ENCODE results near the gene MARS1.

Gene MARS1

DNA sequence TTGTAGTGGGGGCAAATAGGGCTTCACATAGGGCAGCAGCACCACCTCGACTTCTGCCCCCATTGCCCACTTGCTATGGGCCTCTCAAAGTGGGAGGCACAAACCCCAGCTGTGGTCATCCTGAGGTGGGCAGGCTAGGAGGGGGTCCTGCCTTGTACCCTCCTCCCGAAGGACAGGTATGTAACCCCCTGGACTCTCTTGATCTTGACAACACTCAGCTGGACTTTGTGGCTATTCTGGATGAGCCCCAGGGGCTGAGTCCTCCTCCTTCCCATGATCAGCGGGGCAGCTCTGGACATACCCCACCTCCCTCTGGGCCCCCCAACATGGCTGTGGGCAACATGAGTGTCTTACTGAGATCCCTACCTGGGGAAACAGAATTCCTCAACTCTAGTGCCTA, 16.2 kb upstream of the MARS1 start:
- no peak for FAIRE-seq
- no peak for DNase-seq (ENCODE audit: low spot score)

DNA sequence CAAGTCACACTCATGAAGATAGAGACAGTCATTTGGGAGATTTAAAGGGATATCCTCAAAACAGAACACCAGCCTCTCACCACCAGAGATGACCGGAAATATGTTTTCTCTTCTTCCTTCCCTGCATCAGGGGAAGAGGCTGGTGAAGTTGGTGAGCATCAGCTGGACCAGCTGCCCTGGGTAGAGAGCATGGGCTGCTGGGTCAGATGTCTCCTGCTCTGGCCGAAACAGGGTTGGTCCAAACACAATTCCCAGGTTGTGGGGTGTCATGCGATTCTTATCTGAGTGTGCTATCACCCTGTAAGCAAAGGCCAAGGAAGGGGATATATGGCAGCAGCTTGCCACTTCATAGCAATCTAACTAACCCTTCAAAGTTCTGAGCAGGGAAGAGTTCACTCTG, 15.5 kb upstream of the MARS1 start:
- DNase-seq (ENCODE audit: low spot score) (no peak), FAIRE-seq (no peak)

DNA sequence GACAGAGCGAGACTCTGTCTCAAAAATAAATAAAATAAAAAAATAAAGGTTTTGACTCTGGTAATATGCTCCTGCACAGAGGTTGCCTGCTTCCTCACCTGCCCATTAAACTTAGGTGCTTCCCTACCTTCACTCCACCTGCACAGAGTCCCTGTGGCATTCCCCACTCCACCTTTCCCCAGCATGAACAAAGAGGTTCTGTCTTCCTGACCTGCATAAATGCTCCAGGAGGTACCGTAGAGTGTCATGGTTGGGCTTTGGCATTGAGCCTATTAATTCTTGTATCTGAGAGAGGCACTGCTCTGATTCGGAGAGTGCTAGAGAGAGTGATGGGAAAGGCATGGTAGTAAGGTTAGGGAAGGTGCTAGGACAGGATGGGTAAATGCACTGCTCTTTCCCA, 14.5 kb upstream of the MARS1 start:
- no peak for FAIRE-seq
- no peak for DNase-seq (ENCODE audit: low spot score)

DNA sequence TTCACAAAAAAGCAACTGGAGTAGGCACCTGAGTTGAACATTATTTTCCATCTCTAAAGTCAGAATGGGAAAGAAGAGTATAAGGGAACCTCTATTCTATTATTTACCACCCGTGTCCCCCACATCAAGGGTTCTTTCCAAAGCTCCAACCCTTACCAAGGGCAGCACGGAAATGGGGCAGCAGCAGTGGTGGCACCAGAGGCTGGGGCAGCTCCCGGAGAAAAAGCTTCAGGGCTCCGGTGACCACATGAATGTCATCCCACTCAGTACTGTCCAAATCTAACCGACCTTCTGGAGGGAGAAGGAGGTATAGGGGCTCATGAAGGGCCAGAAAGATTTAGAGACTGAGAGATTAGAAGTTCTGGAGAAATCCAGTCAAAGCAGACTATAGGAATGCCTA, 14.0 kb upstream of the MARS1 start:
- FAIRE-seq (no peak), DNase-seq (ENCODE audit: low spot score) (no peak)

DNA sequence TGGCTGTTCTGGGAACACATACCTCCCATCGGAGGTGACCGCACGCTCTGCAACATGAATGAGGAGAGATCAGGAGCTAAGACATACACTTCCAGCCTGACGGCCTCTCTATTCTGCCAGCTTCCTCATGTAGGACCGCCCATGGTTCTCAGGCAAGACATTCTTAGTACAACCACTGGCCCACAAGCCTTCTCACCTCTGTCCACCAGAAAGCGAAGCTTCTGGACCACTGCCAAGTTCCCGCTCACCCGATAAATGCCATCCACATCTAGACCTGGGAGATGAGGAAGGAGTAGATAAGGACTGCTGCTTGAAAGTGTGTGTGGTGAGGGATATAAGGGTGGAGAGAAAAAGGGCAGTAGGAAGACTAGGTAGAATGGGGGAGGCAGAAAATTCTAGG, 13.4 kb upstream of the MARS1 start:
- DNase-seq (ENCODE audit: low spot score) (no peak), FAIRE-seq (no peak)

DNA sequence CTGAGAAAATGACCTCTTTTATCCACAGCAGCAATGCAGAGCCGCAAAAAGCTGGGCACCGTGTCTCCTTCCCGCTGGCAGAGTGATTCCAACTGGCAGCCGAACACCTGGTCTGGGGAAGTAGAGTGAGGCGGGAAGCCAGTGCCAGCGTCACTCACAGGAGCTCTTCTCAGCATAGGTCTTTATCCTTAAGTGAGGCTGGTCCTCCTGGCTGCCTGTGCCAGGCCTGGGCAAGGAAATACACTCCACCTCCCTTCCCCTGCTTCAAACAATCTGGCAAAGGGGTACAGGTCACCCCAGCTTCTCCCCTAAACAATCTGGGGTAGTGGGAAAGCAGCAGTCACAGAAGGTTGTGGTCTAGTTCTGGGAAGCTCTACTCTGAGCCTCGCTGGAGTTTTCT, 13.0 kb upstream of the MARS1 start:
- DNase-seq (ENCODE audit: low spot score) (no peak), FAIRE-seq (no peak)

DNA sequence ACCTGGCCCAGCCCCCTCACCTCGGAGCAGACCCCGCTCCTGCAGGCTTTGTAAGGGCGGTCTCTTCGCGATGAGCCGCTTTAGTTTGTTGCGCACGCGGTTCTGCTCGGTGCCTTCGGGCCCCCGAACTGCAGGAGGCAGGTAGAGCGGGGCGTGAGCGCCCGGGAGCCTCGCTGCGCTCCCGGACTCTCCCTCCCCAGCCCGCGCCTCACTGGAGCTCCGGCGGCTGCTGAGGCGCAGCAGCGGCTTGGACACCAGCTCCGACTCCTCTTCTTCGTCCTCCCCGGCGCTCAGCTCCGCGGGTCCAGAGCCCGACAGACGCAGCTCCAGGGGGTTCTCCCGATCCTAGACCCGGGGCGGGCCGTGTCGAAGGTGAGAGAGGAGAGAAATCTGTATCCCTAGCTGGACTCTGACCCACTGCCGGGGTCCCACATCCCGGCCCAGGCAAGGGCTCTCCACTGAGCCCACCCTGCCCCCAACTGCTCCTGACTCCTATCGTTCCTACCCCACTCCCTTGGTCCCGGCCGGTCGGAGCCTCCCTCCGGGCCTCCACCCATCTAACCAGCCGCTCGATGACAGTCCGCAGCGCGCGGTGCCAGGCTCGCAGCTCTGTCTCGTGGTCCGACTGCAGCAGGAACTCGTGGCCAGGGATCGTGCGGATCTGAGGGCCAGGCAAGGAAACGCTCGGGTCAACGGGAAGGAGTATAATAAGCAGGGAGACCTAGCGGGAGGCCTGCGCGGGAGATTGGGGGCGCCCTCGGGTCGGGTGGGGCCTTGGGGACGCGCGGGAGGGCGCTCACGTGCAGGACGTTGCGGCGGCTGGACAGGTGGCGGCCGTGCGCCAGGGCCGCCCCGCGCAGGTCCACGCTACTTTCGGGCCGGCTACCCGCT, 12.4 kb upstream of the MARS1 start:
- FAIRE-seq: no peak
- DNase-seq (ENCODE audit: low spot score): no peak

DNA sequence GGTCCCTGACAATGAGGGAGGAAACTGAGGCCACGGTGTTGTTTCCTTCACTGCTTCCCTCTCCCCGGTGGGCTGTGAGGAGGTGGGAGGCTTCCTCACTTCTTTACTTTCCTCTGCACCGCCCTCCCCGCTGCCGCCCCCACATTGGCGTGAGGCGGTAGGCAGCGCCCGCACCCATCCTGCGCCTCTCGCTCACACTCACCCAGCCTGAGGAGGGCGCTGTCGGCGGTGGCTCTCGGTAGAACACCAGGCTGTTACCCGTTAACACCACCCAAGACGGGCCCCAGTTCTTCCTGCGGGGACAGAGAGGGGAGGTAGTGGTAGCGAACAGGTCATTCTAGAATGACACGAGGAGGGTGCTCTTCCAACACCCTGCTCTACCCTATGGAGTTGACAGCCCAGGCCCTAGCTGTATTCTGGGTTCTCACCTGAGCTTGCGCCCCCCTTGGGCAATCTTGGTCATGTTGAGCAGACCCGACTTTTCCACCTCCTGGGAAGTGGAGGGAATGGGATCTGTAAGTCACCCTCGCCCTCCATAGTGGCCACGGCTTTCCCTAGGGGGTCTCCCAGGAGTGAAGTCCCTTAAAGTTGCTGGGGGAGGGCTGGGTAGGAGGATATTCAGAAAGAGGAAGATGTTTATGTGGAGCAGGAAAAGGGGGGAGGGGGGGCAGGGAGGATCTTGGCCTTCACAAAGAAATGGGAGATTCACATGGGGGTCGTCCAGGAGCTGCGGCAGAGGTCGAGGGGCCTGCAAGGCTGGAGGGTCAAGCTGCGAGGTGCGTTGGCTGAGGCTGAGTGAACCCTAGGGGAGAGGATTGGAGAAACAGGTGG, 11.5 kb upstream of the MARS1 start:
- FAIRE-seq: no peak
- DNase-seq (ENCODE audit: low spot score): no peak

DNA sequence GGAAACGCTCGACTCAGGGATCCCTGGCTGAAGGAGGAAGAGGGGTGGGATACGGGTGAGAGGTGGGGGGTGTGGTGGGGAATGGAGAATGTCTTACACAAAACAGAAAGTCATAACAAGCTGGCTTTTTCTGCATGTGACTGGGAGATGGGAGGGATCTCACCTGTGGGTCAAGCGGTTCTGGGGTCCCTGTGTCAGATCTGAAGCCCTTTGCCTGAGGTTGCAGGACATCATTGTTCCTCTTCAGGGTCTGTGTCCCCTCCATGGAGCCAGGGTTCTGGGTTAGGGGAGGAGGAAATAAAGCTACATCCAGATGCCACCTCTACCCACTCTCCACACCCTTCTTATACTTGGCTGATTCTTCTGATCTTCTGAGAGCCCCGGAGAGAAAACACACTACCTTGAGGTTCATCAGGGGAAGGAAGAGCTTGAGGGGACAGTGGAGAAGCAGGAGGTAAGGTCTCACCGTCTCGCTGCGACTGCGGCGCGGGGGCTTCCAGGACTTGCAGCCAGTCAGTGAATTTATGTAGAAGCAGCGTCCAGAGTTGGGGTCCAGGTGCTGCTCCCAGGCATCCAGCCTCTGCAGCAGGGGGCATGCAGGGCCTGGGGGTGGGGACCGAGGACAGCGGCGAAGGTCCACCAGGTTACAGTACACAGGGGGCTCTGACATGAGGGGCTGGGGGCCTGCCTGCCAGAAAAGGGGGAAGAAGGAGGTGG, 10.7 kb upstream of the MARS1 start:
- DNase-seq (ENCODE audit: low spot score) (no peak), FAIRE-seq (no peak)

DNA sequence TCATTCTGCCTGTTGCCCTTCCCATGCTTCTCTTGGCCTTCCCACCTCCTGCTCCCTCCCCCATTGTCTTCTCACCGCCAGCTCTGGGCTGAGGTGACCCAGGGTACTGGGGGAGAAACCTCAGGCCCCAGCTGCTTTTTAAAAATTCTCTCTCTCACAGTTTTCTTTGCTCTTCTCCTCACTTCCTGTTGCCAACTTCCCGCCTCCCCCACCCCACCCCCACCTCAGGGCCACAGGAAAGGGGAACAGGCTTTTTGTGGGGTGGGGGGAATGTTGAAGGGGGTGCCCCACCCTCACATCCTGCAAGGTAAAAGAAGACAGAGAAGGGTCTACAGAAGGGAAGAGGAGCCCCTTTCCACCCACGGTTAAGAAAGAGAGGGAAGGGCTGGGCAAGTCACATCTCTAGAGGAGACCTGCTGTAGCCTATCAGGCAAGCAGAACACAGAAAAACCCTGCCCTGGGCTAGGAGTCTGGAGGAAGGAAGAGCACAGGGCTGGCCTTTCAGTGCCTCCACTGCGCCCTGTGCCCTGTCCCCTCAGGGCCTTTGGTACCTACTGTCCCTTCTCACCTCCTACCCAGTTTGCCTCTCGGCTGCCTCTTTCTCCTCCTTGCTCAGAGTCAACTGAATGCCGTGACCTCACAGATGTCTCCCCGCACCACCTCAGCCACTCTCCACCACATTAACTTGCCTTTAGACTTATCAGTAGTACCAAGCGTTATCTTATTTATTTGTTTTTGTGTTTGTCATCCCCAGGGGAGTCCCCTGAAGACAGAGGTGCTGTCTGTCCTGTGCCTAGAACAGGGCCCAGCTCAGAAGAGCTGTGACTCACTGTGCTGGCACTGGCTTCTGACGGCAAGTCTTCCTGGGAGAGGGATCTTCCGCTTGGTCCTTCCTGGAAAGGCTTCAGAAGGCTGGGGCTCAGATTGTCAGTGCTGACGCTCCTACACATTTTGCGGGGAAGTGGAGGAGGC, 9.9 kb upstream of the MARS1 start:
- FAIRE-seq: no peak
- DNase-seq (ENCODE audit: low spot score): no peak

DNA sequence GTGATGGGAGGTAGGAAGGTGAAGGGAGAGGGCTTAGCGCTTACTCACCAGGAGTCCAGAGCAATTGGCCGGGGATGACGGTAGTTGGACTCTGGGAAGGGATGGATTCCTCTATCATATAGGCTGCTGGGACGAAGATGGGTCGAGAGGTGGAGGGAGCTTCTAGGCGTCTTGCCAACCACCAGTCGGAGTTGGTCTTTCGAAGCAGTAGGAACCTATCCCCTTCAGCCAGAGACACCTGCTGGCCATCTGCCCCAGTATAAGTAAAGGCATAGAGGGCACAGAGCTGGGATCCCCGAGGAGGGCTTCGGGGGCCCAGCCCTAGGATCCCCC, 8.9 kb upstream of the MARS1 start:
- FAIRE-seq (no peak), DNase-seq (ENCODE audit: low spot score) (no peak)

DNA sequence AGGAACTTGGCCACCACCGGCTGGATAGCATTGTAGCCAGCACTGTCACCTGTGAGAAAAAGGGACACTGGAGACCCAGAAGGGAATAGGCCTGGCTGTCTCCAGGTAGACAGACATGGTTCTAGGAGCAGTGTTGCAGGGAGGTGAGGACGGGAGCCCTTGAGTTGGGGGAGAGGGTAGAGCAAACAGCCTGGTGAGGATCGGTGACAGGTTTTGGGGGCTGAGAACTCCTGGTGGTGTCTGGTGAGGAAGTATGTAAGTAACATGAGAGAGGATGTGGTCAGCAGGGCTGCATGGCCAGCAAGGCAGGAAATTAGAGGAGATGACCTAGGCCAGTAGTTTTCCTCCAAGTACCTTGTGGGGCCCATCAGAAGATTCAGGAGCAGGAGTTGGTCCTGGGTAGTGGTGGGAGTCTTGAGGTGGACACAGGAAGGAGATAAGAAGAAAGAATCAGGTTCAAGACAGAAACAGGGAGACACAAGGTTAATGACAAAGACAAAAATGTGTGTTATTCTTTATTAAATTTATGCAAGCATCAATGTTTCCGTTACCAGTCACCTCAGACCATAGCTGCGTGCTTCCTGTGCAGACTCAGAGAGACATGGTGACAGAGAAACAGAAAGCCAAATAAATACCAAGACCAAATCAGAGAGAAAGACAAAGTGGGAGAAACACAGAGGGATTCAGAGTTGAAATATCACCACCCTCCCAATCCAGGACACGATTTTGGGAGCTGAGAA, 8.3 kb upstream of the MARS1 start, which contains the start of gene ARHGAP9:
Gene ARHGAP9, minus strand, starts transcription at position 491 of the 740 bp plus-strand sequence. Its CDS starts 460 bp downstream, at position 31.
- no peak for DNase-seq (ENCODE audit: low spot score)
- FAIRE-seq: no peak

DNA sequence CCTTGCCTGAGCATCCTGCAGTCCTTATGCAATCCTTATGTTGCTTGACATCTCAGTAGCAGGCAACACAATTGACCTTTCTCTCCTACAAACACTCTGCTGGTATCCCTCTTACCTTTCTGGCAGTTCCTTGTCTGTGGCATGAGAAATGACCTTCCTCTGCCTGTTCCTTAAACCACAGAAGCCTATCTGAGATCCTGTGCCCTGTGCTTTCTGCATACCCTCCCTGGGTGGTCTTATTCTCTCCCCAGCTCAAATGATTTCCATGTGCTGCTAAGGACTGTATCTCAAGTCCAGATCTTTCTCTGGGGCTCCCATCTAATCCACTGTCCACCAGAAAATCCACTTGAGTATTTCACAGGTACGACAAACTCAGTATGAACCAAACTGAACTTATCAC, 6.2 kb upstream of the MARS1 start:
- DNase-seq (ENCODE audit: low spot score) (no peak), FAIRE-seq (no peak)

DNA sequence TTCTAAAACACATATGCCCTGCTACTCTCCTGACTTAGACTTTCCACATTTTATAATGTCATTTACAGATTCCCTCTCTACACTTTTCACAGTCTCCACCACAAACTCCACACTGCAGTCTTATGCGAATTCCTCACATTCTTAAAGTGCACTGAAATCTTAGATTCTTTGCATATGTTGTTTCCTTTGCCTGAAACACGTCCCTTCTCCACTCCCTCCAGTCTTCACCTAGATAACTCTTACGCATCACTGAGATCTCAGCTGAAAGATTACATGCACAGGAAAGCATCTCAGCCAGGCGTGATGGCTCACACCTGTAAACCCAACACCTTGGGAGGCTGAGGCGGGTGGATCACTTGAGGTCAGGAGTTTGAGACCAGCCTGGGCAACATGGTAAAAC, 4.4 kb upstream of the MARS1 start:
- FAIRE-seq (no peak), DNase-seq (ENCODE audit: low spot score) (peak; percentile 41)

DNA sequence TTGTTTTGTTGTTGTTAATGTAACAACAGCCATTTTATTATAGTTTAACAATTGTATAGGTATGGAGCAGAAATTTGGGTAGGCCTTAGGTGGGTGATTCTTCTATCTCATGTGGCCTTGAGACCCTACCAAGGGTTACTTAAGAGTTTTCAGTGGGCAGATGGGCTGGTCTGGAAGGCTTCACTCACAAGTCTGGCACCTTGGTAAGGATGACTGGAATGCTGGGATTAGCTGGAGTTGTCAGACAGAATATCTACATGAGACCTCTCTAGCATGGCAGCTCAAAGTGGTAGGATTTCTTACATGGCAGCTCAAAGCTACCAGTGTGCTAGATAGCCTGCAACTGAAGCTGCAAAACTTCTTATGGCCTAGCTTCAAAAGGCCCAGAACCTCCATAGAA, 2.2 kb upstream of the MARS1 start:
- FAIRE-seq (no peak), DNase-seq (ENCODE audit: low spot score) (no peak)

DNA sequence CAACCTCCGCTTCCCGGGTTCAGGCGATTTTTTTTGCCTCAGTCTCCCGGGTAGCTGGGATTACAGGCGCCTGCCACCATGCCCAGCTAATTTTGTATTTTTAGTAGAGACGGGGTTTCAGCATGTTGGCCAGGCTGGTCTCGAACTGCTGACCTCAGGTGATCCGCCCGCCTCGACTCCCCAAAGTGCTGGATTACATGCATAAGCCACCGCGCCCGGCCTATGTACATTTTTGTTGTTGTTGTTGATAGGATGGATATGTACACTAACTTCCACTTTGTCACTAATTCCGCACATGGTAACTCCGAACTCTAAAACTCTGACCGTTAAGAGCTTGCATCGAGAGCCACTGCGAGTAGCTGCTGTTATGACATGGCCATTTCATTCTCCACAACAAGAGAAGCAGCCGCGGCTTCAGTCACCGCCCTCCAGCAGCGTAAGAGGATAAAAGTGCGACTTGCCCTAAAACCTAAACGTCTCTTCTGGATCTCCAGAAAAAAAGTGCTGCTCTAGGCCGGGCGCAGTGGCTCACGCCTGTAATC, 742 bp upstream of the MARS1 start:
- DNase-seq (ENCODE audit: low spot score) (no peak), FAIRE-seq (no peak)

DNA sequence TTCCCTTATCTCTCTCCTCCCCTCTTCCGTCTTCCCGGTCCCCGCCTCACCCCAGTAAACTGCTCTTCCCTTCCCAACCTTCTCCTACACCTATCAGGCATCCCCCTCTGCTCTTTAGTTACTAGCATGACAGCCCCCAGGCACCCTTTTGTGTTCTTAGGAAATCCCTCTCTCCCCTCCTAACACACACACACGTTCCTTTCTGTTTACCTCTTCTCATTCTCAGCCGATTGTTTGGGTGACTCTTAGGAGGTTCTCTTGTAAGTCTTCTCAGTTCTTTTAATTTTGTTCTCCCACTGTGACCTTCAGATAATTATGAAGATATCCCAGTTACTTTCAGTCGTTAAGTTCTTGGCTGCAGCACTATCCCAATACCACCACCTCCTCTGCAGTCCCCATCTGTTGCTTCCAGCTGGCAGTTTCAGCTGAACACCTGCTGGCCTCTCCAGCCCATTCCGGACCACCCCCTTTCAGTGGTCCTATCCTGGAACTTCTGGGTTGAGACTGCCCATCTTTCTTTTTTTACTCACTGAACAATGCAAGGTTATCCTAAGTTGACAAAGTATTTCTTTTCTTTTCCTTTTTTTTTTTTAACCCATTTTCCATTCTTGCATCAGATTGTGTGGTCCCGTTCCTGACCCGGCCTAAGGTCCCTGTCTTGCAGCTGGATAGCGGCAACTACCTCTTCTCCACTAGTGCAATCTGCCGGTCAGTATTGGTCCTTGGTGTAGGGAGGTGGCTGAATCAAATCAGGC, 711 bp downstream of the MARS1 start:
- no peak for FAIRE-seq
- DNase-seq (ENCODE audit: low spot score): no peak

DNA sequence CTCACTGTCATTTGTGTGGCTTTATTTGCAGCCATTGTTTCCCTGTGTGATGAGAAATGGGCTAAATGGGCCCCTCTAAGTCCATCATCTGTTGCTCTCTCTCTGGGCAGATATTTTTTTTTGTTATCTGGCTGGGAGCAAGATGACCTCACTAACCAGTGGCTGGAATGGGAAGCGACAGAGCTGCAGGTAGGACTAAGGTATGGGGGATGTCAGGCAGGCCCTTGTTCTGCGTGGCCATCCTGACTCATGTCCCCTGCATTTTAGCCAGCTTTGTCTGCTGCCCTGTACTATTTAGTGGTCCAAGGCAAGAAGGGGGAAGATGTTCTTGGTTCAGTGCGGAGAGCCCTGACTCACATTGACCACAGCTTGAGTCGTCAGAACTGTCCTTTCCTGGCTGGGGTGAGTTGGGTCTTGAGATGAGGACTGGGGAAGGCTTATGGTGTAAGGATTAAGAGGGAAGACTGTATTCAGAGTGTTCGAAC, 1.3 kb downstream of the MARS1 start:
- no peak for FAIRE-seq
- DNase-seq (ENCODE audit: low spot score): peak; percentile 51

DNA sequence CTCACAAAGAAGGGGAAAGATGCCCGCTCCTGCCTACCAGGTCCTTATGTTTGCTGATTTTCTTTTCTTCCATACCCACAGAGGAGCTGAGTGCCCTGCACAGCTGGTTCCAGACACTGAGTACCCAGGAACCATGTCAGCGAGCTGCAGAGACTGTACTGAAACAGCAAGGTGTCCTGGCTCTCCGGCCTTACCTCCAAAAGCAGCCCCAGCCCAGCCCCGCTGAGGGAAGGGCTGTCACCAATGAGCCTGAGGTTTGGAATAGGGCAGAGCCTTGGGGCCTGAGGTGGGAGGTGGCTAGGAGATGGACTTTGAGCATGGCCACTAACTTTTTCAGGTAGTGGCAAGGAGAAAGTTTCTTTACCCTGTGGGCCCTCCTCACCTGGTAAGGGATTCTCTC, 2.3 kb downstream of the MARS1 start:
- DNase-seq (ENCODE audit: low spot score) (no peak), FAIRE-seq (no peak)
